Breast epithelium (tissue), 4 donors: ENCODE results near the gene TSC1. TPM values are rescaled to one million over a fixed set of nuclear protein-coding genes. Genes with fewer than 3 reads are reported as not detected.

ENCODE experiments used
- DNase-seq, 2 donors: peaks; one replicate each; pipeline ENCODE4 v3.0.0-alpha.2; 2019; ENCODE audit warnings: low spot score in 2 of 2
- H3K27ac ChIP-seq, 2 donors: fragments of 200-600 bp; sonication (generic) in 1 of 2; one replicate each; pipeline ENCODE4 v1.5.1; 2016 to 2019; ENCODE audit warnings: mild to moderate bottlenecking in 1 of 2
- H3K27me3 ChIP-seq, 2 donors: fragments of 200-600 bp; sonication (generic) in 1 of 2; one replicate each; pipeline versions ENCODE4 v1.5.1 to v1.6.0; 2017 to 2019; ENCODE audit warnings: control low read depth in 1 of 2, mild to moderate bottlenecking in 1 of 2
- H3K36me3 ChIP-seq: fragments of 200-600 bp; one replicate; pipeline ENCODE4 v1.5.1; 2019
- H3K4me1 ChIP-seq, 2 donors: fragments of 200-600 bp; sonication (generic); one replicate each; pipeline ENCODE4 v1.5.1; 2016 to 2019; ENCODE audit warnings: control low read depth in 1 of 2
- H3K4me3 ChIP-seq, 3 donors: fragments of 200-600 bp; sonication (generic); 1 replicate in 2 of 3; 2 replicates in 1 of 3; pipeline ENCODE4 v1.5.1; 2016 to 2019; ENCODE audit warnings: mild to moderate bottlenecking in 3 of 3, moderate library complexity in 2 of 3
- H3K9me3 ChIP-seq, 2 donors: fragments of 200-600 bp; sonication (generic) in 1 of 2; one replicate each; pipeline ENCODE4 v1.5.1; 2016 to 2019; ENCODE audit warnings: control low read depth in 1 of 2
- CTCF ChIP-seq, 3 donors: fragments of 450-650 bp; IDR thresholded peaks; one replicate each; pipeline ENCODE4 v1.5.1; 2016 to 2017; ENCODE audit warnings: antibody characterized with exemption in 3 of 3, mild to moderate bottlenecking in 3 of 3, moderate library complexity in 3 of 3
- POLR2A ChIP-seq: fragments of 450-650 bp; IDR thresholded peaks from one replicate; pipeline ENCODE4 v1.6.1; 2016; ENCODE audit warnings: antibody characterized with exemption, mild to moderate bottlenecking, moderate library complexity
- POLR2AphosphoS5 ChIP-seq, 3 donors: sonication (generic); formaldehyde crosslinking; IDR thresholded peaks; one replicate each; pipeline ENCODE4 v1.6.1; 2017; ENCODE audit warnings: antibody characterized with exemption in 3 of 3
- intact Hi-C: fragments of 100-400 bp; cut with DNase I; formaldehyde crosslinking; loops from one replicate; pipeline ENCODE4 v1.15.1; 2023; ENCODE audit warnings: low total_unique reads
- total RNA-seq, 3 donors: library from RNA; depleted of rRNA; stranded (reverse); fragments of >200 nt; gene quantifications; one replicate each; pipeline ENCODE4 v1.1.0, GENCODE V29; 2016

TSC1 gene
- total RNA-seq, 3 donors from 2014 or later, result 38.1 to 61.9 (median 48.2) TPM

- Histone ChIP-seq H3K9me3 (peaks cover 0 to 4% of the 10 kb centered on the region in 2 donors), H3K27ac (no peak overlapping the region), H3K4me1 (no peaks in the 10 kb centered on the region), H3K27me3 (no peaks in the 10 kb centered on the region), H3K36me3 (peaks cover 15% of the 10 kb centered on the region), H3K4me3 (no peak overlapping the region)
- TF ChIP-seq POLR2A (no peak), CTCF (IDR thresholded peaks at IDR 0.05) (no peak), POLR2AphosphoS5 (IDR thresholded peaks at IDR 0.05) (no peak)
- intact Hi-C loops, result loop anchor here (5.0 kb wide), 1 partner anchor 1138 kb away; no protein-coding TSS in a partner anchor
- no peak for DNase-seq
Observed at GRCh38 chr9:132919614-132920268, 24.7 kb downstream of the TSC1 start.

GRCh38 chr9:132914924-132915323 lies 29.5 kb downstream of the TSC1 start:
- Histone ChIP-seq H3K36me3 (peaks cover 9% of the 10 kb centered on the region), H3K4me1 (no peaks in the 10 kb centered on the region), H3K4me3 (no peak overlapping the region), H3K27ac (no peak overlapping the region), H3K27me3 (no peaks in the 10 kb centered on the region), H3K9me3 (peaks cover 0 to 4% of the 10 kb centered on the region in 2 donors)
- TF ChIP-seq POLR2A (no peak), CTCF (IDR thresholded peaks at IDR 0.05) (no peak), POLR2AphosphoS5 (IDR thresholded peaks at IDR 0.05) (no peak)
- DNase-seq, result no peak
- intact Hi-C loops, result no loop called here

- peaks cover 9% of the 10 kb centered on the region for H3K36me3 ChIP-seq
- DNase-seq, result no peak
Observed at GRCh38 chr9:132912131-132912530, 32.3 kb downstream of the TSC1 start.

GRCh38 chr9:132910376-132910775 lies 34.0 kb downstream of the TSC1 start:
- H3K27me3 ChIP-seq, result no peaks in the 10 kb centered on the region
- no peak for TF ChIP-seq POLR2A
- TF ChIP-seq POLR2AphosphoS5 (IDR thresholded peaks at IDR 0.05), result no peak
- no peak for TF ChIP-seq CTCF (IDR thresholded peaks at IDR 0.05)
- intact Hi-C loops, result no loop called here
- H3K4me3 ChIP-seq, result no peak overlapping the region
- no peak for DNase-seq
- H3K4me1 ChIP-seq, result no peaks in the 10 kb centered on the region
- no peaks in the 10 kb centered on the region for H3K36me3 ChIP-seq
- H3K27ac ChIP-seq, result no peak overlapping the region
- H3K9me3 ChIP-seq, result no peaks in the 10 kb centered on the region

More at GRCh38 chr9:132912131-132912530, 32.3 kb downstream of the TSC1 start:
- no peak for TF ChIP-seq POLR2A
- TF ChIP-seq POLR2AphosphoS5 (IDR thresholded peaks at IDR 0.05), result no peak
- TF ChIP-seq CTCF (IDR thresholded peaks at IDR 0.05), result no peak
- Histone ChIP-seq H3K27me3 (no peaks in the 10 kb centered on the region), H3K27ac (no peak overlapping the region), H3K9me3 (peaks cover 0 to 4% of the 10 kb centered on the region in 2 donors), H3K4me3 (no peak overlapping the region), H3K4me1 (no peaks in the 10 kb centered on the region)
- intact Hi-C loops, result no loop called here

- no peaks in the 10 kb centered on the region for H3K4me1 ChIP-seq
- H3K27me3 ChIP-seq, result no peaks in the 10 kb centered on the region
- H3K4me3 ChIP-seq, result no peak overlapping the region
- TF ChIP-seq POLR2AphosphoS5 (IDR thresholded peaks at IDR 0.05), result no peak
- no peak for TF ChIP-seq POLR2A
- no peak for TF ChIP-seq CTCF (IDR thresholded peaks at IDR 0.05)
- intact Hi-C loops, result no loop called here
- H3K9me3 ChIP-seq, result no peaks in the 10 kb centered on the region
- no peak for DNase-seq
- no peaks in the 10 kb centered on the region for H3K36me3 ChIP-seq
- no peak overlapping the region for H3K27ac ChIP-seq
Observed at GRCh38 chr9:132909311-132909710, 35.1 kb downstream of the TSC1 start.
